HG02885 (cell line): ENCODE data around the gene UBE3C.
"Not testable (repeated sequence)": the region's sequence is repeated elsewhere in the genome, so short reads cannot be mapped to it uniquely, and the experiment has no call there.

Experiments
- ATAC-seq: cut with Tn5 transposase; IDR thresholded peaks from one replicate; pipeline ENCODE4 v1.9.1; 2021; ENCODE audit warnings: mild to moderate bottlenecking; ENCODE audit not compliant: unreplicated experiment, poor library complexity

Gene UBE3C

GRCh38 chr7:157269341-157270059 lies 130.8 kb downstream of the UBE3C start:
- ATAC-seq = no peak

- ATAC-seq = no peak
Measured at GRCh38 chr7:157270060-157270444, 131.3 kb downstream of the UBE3C start.

GRCh38 chr7:157271315-157271990 lies 132.7 kb downstream of the UBE3C start:
- ATAC-seq = no peak

GRCh38 chr7:157271991-157272324 lies 133.2 kb downstream of the UBE3C start:
- ATAC-seq = no peak

GRCh38 chr7:157272351-157273207 lies 133.9 kb downstream of the UBE3C start:
- no peak for ATAC-seq

- peak; percentile 85 for ATAC-seq
Measured at GRCh38 chr7:157273208-157274093, 134.7 kb downstream of the UBE3C start.

GRCh38 chr7:157274094-157274634 lies 135.4 kb downstream of the UBE3C start:
- not testable (repeated sequence) for ATAC-seq

- no peak for ATAC-seq
Measured at GRCh38 chr7:157274991-157275427, 136.3 kb downstream of the UBE3C start.

- no peak for ATAC-seq
Measured at GRCh38 chr7:157276091-157276561, 137.4 kb downstream of the UBE3C start.

- ATAC-seq = no peak
Measured at GRCh38 chr7:157276731-157277562, 138.2 kb downstream of the UBE3C start.

- ATAC-seq = not testable (repeated sequence)
Measured at GRCh38 chr7:157277568-157277967, 138.8 kb downstream of the UBE3C start.

- no peak for ATAC-seq
Measured at GRCh38 chr7:157278167-157278790, 139.6 kb downstream of the UBE3C start.

- ATAC-seq = no peak
Measured at GRCh38 chr7:157278791-157279724, 140.3 kb downstream of the UBE3C start.

GRCh38 chr7:157279741-157280215 lies 141.1 kb downstream of the UBE3C start:
- ATAC-seq = no peak

- no peak for ATAC-seq
Measured at GRCh38 chr7:157280216-157280841, 141.6 kb downstream of the UBE3C start.

GRCh38 chr7:157281221-157281998 lies 142.7 kb downstream of the UBE3C start:
- ATAC-seq = no peak
